BE2C (cell line): ENCODE results near the gene GP9.
"Not testable (repeated sequence)": the region's sequence is repeated elsewhere in the genome, so short reads cannot be mapped to it uniquely, and the experiment has no call there.

Source experiments
- DNase-seq: peaks from one replicate; pipeline ENCODE4 v3.0.0-alpha.2; 2020
- H3K27me3 ChIP-seq: fragments of 250-450 bp; sonication (Bioruptor Pico); 2 replicates; pipeline ENCODE4 v1.5.1; 2020; ENCODE audit warnings: mild to moderate bottlenecking
- H3K36me3 ChIP-seq: fragments of 250-450 bp; sonication (Bioruptor Pico); 2 replicates; pipeline ENCODE4 v1.5.1; 2020; ENCODE audit warnings: mild to moderate bottlenecking
- H3K4me1 ChIP-seq: fragments of 250-450 bp; sonication (Bioruptor Pico); 2 replicates; pipeline ENCODE4 v1.5.1; 2020
- H3K4me3 ChIP-seq: 2 replicates; pipeline ENCODE4 v1.5.1; 2011; ENCODE audit warnings: low read depth, low read length
- H3K9me3 ChIP-seq: fragments of 250-450 bp; sonication (Bioruptor Pico); 2 replicates; pipeline ENCODE4 v1.5.1; 2020
- CTCF ChIP-seq: IDR thresholded peaks from 2 replicates; pipeline ENCODE4 v1.5.1; 2012; ENCODE audit warnings: mild to moderate bottlenecking, low read depth, low read length

Gene GP9

DNA sequence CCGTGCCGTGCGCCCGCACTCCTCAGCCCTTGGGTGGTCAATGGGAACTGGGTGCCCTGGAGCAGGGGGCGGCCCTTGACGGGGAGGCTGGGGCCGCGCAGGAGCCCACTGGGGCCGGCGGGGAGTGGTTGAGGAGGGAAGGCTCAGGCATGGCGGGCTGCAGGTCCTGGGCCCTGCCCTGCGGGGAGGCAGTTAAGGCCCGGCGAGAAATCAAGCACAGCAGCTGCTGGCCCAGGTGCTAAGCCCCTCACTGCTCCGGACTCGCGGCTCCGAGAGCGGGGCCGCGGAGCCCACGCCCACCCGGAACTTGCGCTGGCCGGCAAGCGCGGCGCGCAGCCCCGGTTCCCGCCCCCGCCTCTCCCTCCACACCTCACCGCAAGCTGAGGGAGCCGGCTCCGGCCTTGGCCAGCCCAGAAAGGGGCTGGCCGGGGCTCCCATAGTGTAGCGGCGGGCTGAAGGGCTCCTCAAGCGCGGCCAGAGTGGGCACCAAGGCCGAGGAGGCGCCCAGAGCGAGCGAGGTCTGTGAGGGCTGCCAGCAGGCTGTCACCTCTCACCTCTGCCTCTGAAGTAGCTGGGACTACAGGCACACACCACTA, 7.8 kb downstream of the GP9 start:
- H3K27me3 ChIP-seq, result no peaks in the 10 kb centered on the region
- H3K4me1 ChIP-seq, result no peaks in the 10 kb centered on the region
- H3K4me3 ChIP-seq, result peak overlapping the region; percentile 46
- H3K9me3 ChIP-seq, result no peaks in the 10 kb centered on the region; the same call in 1 of the 2 replicates
- no peaks in the 10 kb centered on the region for H3K36me3 ChIP-seq
- DNase-seq, result peak; percentile 40
- TF ChIP-seq CTCF, result no peak

- not testable (repeated sequence) for H3K9me3 ChIP-seq, H3K4me3 ChIP-seq, H3K4me1 ChIP-seq, H3K27me3 ChIP-seq, H3K36me3 ChIP-seq, DNase-seq
These were observed 8.9 kb downstream of the GP9 start for GRCh38 chr3:129069313-129070085.

DNA sequence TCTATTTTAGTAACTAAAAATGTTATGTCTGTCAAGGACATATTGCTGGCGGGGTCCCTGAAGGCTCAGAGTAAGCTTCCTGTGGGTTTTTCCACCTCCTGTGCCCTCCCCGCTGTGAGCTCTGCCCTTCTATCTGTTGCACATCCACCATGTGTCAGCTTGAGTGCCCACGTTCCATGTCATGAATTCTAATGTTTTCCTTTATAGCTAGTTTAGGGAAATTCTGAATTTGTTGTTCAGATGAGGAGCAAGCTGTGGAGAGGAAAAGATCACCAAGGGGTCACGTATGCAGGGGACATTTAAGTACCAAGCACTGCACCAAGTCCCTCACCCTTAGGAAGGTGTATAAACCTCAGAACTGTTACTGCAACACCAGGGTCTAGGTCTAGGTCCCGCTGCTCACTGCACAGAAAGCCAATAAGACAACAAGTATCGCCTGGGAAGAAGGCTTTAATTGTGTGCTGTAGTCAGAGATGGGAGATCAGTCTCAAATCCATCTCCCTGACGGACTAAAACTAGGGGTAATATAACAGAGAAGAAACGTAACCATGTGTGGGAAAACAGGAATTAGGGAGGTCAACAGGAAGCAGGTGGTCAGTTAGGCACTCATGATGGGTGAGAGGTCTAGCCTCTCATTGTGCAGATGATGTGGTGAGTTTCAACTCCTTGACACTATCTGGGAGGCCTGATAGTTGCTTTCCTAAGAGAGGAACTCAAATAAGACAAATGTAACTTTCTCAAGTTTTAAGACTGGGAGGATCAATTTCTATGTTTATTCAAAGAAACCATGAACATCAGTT, 9.7 kb downstream of the GP9 start:
- Histone ChIP-seq H3K36me3 (no peaks in the 10 kb centered on the region), H3K27me3 (no peaks in the 10 kb centered on the region), H3K9me3 (no peaks in the 10 kb centered on the region; the same call in 1 of the 2 replicates), H3K4me1 (no peaks in the 10 kb centered on the region), H3K4me3 (no peak overlapping the region)
- TF ChIP-seq CTCF, result no peak
- DNase-seq, result no peak

DNA sequence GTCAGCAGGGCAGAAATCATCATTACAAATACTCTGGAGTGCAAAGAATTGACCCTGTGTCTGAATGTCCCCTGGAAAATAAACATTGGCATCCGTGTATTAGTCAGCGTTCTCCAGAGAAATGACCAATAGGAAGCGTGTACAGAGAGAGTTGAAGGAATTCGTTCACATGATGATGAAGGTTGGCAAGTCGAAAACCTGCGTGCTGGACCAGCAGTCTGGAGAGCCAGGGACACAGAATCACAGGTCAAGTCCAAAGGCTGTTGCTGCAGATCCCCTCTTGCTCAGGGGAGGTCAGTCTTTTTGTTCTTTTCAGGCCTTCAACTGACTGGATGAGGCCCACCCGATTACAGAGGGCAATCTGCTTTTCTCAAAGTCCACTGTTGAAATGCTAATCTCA, 16.6 kb downstream of the GP9 start:
- H3K9me3 ChIP-seq, result no peaks in the 10 kb centered on the region
- no peak for DNase-seq

DNA sequence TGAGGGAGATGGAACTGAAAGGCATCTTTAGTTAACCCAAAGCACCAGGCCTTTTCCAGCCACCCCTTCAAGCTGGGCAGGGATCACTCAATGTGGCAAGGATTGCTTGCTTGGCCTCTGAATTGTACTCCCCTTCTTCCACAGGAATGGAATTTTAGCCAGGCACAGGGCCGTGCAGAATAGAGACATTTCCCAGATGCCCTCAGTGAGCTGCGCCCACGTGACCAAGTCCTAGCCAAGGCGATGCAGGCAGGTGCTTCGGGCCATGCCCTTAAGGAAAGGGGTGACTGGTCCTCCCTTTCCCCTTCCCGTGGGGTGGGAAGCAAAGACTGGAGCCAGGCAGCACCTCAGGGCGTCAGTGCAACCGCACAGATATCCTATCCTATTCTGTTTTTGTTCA, 17.9 kb downstream of the GP9 start:
- Histone ChIP-seq H3K9me3 (no peaks in the 10 kb centered on the region), H3K36me3 (no peaks in the 10 kb centered on the region), H3K27me3 (no peaks in the 10 kb centered on the region), H3K4me3 (no peak overlapping the region), H3K4me1 (no peaks in the 10 kb centered on the region)
- peak; percentile 23 for DNase-seq
- TF ChIP-seq CTCF, result no peak

More for the DNA sequence above, 16.6 kb downstream of the GP9 start:
- H3K4me1 ChIP-seq, result no peaks in the 10 kb centered on the region
- H3K27me3 ChIP-seq, result no peaks in the 10 kb centered on the region
- H3K4me3 ChIP-seq, result no peak overlapping the region
- no peak for TF ChIP-seq CTCF
- no peaks in the 10 kb centered on the region for H3K36me3 ChIP-seq

DNA sequence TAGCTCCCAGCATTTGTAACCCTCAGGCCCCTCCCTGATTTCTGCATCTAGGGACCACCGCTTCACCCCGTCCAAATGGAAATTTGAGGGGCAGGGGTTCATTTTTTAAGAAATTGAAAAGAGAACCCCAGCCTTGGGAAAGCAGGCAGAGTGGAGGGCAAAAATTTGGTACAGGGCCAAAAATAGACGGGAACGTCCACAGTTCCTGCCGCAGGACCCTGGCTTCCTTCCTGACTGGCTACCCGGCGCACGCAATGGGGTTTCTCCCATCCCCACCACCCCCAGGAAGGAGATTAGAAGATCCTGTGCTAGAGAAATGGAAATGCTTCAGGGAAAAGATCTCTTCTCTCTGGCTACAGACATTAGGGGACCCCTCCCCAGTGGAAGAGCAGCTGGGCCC, 20.9 kb downstream of the GP9 start:
- Histone ChIP-seq H3K27me3 (no peaks in the 10 kb centered on the region), H3K4me3 (no peak overlapping the region), H3K36me3 (no peaks in the 10 kb centered on the region), H3K4me1 (no peaks in the 10 kb centered on the region), H3K9me3 (no peaks in the 10 kb centered on the region)
- no peak for DNase-seq
- no peak for TF ChIP-seq CTCF
